Type B pancreatic cell (in vitro differentiated cells): ENCODE results near the gene GALNT13. TPM values are rescaled to one million over a fixed set of nuclear protein-coding genes. Genes with fewer than 3 reads are reported as not detected.

Experiments
- DNase-seq: peaks from one replicate; pipeline ENCODE4 v3.0.0; 2021; ENCODE audit warnings: mixed read lengths; ENCODE audit not compliant: unreplicated experiment; ENCODE audit errors: extremely low spot score
- H3K27ac Mint-ChIP-seq: 2 replicates; pipeline ENCODE4 v1.8.0; 2021; ENCODE audit warnings: mild to moderate bottlenecking, mixed read lengths
- H3K27me3 Mint-ChIP-seq: 2 replicates; pipeline ENCODE4 v1.8.0; 2021; ENCODE audit warnings: mixed read lengths
- H3K36me3 Mint-ChIP-seq: 2 replicates; pipeline ENCODE4 v1.8.0; 2021; ENCODE audit warnings: mixed read lengths
- H3K4me1 Mint-ChIP-seq: one replicate; pipeline ENCODE4 v1.8.0; 2021; ENCODE audit warnings: mixed read lengths; ENCODE audit not compliant: unreplicated experiment
- H3K4me3 Mint-ChIP-seq: 2 replicates; pipeline ENCODE4 v1.8.0; 2021; ENCODE audit warnings: mild to moderate bottlenecking, mixed read lengths
- H3K9me3 Mint-ChIP-seq: 2 replicates; pipeline ENCODE4 v1.8.0; 2021; ENCODE audit warnings: mixed read lengths
- total RNA-seq: library from RNA; stranded (reverse); gene quantifications from 2 replicates; pipeline ENCODE4 v1.2.1, GENCODE V29; 2021; ENCODE audit warnings: low replicate concordance
- TF ChIP-seq, protein P1 (sequence below): fragments of 200-600 bp; sonication (generic); conservative IDR thresholded peaks from 2 replicates; pipeline ENCODE4 v1.5.0; 2021; ENCODE audit warnings: antibody characterized with exemption, mild to moderate bottlenecking

GALNT13 gene
- total RNA-seq, 1 donor from 2014 or later = 5.9 TPM

DNA sequence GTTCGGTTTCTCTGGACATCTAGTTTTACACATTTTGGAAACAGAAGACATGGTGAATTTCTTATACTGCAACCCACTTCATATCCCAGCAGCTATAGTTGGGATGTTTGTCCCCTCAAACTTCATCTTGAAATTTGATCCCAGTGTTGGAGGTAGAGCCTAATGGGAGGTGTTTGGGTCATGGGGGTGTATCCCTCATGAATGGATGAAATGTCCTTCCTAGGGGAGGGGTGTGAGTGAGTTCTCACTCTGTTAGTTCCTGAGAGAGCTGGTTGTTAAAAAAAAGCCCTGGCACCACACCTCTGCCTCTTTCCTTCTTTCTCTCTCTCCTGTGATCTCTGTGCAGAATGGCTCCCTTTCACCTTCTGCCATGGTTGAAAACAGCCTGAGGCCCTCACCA is 457.8 kb downstream of the GALNT13 start:
- H3K27me3 Mint-ChIP-seq = no peaks in the 10 kb centered on the region
- no peak overlapping the region for H3K4me3 Mint-ChIP-seq
- DNase-seq = no peak
- no peak overlapping the region for H3K27ac Mint-ChIP-seq
- H3K36me3 Mint-ChIP-seq = no peaks in the 10 kb centered on the region
- H3K4me1 Mint-ChIP-seq = no peaks in the 10 kb centered on the region
- TF ChIP-seq, protein P1, sequence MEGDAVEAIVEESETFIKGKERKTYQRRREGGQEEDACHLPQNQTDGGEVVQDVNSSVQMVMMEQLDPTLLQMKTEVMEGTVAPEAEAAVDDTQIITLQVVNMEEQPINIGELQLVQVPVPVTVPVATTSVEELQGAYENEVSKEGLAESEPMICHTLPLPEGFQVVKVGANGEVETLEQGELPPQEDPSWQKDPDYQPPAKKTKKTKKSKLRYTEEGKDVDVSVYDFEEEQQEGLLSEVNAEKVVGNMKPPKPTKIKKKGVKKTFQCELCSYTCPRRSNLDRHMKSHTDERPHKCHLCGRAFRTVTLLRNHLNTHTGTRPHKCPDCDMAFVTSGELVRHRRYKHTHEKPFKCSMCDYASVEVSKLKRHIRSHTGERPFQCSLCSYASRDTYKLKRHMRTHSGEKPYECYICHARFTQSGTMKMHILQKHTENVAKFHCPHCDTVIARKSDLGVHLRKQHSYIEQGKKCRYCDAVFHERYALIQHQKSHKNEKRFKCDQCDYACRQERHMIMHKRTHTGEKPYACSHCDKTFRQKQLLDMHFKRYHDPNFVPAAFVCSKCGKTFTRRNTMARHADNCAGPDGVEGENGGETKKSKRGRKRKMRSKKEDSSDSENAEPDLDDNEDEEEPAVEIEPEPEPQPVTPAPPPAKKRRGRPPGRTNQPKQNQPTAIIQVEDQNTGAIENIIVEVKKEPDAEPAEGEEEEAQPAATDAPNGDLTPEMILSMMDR = no peak
- no peaks in the 10 kb centered on the region for H3K9me3 Mint-ChIP-seq

DNA sequence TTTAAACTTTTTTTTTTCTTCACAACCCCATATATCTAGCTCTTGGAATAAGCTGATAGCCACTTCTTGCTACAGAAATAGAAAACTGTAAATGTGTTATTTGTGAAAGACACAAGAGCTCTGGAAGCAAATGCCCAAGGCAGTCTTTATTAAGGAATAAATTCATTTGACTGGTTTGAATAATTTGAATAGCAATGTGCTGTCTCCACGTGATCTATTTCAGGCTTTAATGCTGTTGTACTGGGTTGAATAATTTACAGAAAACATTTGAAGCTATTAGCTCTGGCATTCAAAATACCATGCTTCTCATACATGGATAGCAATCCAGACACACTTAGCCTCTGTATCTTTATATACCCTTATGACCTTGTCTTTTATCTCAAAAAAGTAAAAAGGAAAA is 460.1 kb downstream of the GALNT13 start:
- Mint-ChIP-seq H3K4me1 (no peaks in the 10 kb centered on the region), H3K27me3 (no peaks in the 10 kb centered on the region), H3K9me3 (no peaks in the 10 kb centered on the region), H3K36me3 (no peaks in the 10 kb centered on the region), H3K27ac (no peak overlapping the region), H3K4me3 (no peak overlapping the region)
- TF ChIP-seq, protein P1 = no peak
- no peak for DNase-seq

DNA sequence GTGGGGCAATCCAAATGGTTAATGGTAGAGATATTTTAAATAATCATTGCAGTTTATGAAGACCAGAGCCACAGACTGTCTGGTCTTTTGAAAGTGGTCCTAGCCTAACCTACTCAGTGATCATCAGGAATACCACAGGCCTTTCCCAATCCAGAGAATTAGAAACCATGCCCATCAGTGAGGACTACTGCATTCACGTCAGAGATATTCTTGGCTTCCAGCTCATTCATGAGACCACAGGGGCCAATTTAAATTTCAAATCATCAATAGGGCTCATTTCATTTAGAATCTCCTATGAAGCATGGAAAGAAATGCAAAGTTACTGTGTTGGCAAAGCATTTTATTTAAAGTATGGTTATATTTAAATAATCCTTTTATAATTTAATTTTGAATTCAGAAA is 464.5 kb downstream of the GALNT13 start:
- H3K36me3 Mint-ChIP-seq = no peaks in the 10 kb centered on the region
- no peaks in the 10 kb centered on the region for H3K27me3 Mint-ChIP-seq
- TF ChIP-seq, protein P1 = no peak
- no peak overlapping the region for H3K4me3 Mint-ChIP-seq
- no peak overlapping the region for H3K27ac Mint-ChIP-seq
- H3K9me3 Mint-ChIP-seq = no peaks in the 10 kb centered on the region
- no peaks in the 10 kb centered on the region for H3K4me1 Mint-ChIP-seq
- DNase-seq = no peak

DNA sequence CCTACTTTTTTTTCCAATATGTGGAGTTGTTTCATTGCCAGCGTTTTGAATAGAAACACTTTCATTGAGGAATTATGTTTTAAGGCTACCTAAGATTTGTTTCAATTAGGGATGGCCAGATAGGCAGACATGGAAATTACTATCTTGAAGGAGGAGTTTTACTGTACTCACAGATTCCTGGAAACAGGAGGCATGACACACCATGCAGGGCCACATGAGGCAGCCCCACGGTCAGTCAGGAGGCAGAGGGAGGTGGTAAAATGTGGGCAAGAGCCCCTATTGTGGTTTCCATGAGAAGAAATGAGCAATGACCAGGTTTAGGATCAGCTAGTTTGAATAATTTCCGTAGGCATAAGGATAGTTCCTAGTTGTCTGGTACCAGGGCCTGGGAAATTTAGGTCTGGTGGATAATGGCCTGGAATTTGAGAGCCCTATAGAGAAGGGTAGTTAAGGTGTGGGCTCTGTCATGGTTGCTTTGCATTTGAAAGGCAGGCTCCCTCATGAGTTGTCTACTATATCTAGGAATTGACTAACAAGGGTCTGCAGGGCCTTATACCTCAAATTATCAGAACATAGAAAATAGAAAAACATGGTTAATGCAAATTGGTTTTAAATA is 466.7 kb downstream of the GALNT13 start:
- TF ChIP-seq, protein P1 = no peak
- H3K4me1 Mint-ChIP-seq = no peaks in the 10 kb centered on the region
- no peaks in the 10 kb centered on the region for H3K9me3 Mint-ChIP-seq
- no peak for DNase-seq
- H3K27me3 Mint-ChIP-seq = no peaks in the 10 kb centered on the region
- no peak overlapping the region for H3K4me3 Mint-ChIP-seq
- H3K36me3 Mint-ChIP-seq = no peaks in the 10 kb centered on the region
- no peak overlapping the region for H3K27ac Mint-ChIP-seq

DNA sequence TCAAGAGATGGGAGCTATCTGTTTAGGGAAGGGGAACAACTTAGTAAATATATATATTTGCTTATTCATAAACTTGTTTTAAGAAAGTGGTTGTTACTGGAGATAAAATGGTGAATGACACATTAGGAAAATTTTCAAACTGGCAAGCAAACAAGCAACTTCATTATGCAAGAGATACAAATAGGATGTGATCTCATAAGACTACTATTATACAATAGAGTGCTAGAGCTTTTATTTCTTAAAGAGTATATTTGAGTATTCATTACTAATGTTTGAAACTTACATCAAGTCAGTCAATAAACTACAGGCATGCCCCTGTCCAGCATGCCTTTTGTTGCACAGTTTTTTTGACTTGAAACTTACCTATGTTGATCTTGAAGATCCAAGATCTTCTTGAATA is 471.6 kb downstream of the GALNT13 start:
- TF ChIP-seq, protein P1 = no peak
- no peak overlapping the region for H3K27ac Mint-ChIP-seq
- DNase-seq = no peak
- H3K4me1 Mint-ChIP-seq = no peaks in the 10 kb centered on the region
- no peaks in the 10 kb centered on the region for H3K27me3 Mint-ChIP-seq
- no peaks in the 10 kb centered on the region for H3K36me3 Mint-ChIP-seq
- no peaks in the 10 kb centered on the region for H3K9me3 Mint-ChIP-seq
- no peak overlapping the region for H3K4me3 Mint-ChIP-seq

DNA sequence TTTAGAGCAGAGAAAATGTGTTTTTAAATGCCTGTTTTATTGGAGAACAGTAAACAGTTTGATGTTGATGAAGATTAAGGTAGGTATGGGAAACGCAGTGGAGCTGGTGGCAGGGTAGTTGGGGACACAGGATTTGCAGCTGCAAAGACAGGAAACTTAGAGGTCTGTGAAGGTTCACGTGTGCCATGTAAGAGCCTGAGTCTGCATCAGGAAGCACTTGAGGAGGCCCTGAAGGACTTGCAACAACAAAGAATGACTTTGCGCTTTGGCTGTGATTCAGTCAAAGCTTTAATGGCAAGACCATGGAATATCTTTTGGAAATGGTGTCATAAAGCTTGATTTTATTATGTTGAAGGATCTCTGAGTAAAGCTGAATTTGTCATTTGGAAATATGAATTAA is 479.2 kb downstream of the GALNT13 start:
- no peaks in the 10 kb centered on the region for H3K4me1 Mint-ChIP-seq
- DNase-seq = no peak
- H3K27ac Mint-ChIP-seq = no peak overlapping the region
- TF ChIP-seq, protein P1 = no peak
- no peaks in the 10 kb centered on the region for H3K27me3 Mint-ChIP-seq
- no peak overlapping the region for H3K4me3 Mint-ChIP-seq
- H3K9me3 Mint-ChIP-seq = peaks cover 5% of the 10 kb centered on the region
- no peaks in the 10 kb centered on the region for H3K36me3 Mint-ChIP-seq
